OCI-LY3 (cell line): ENCODE results near the gene MCU.

Source experiments
- H2AFZ ChIP-seq: fragments of 200-600, 300-600 bp; shearing (Covaris generic); 2 replicates; pipeline ENCODE4 v1.6.0; 2014; ENCODE audit warnings: antibody characterized with exemption, low read depth, low read length
- H3K27ac ChIP-seq: fragments of 200-600, 300-600 bp; sonication (generic); 2 replicates; pipeline ENCODE4 v1.5.1; 2014; ENCODE audit warnings: mild to moderate bottlenecking, low read length, moderate library complexity, mixed read lengths
- H3K27me3 ChIP-seq: fragments of 200-600, 300-600 bp; sonication (generic); 2 replicates; pipeline ENCODE4 v1.6.1; 2014; ENCODE audit warnings: low read depth, low read length, mixed read lengths
- H3K36me3 ChIP-seq: fragments of 200-600, 300-600 bp; sonication (generic); replicated peaks from 2 replicates; pipeline ENCODE3; 2014; ENCODE audit warnings: low read depth, low read length, mixed read lengths
- H3K4me1 ChIP-seq: fragments of 300-600, 200-600 bp; sonication (generic); 2 replicates; pipeline ENCODE4 v1.6.1; 2014; ENCODE audit warnings: low read length, mixed read lengths
- H3K4me2 ChIP-seq: fragments of 200-600, 300-600 bp; sonication (generic); 2 replicates; pipeline ENCODE4 v1.6.1; 2014; ENCODE audit warnings: low read length, mixed read lengths
- H3K4me3 ChIP-seq: fragments of 300-600, 200-600 bp; sonication (generic); 2 replicates; pipeline ENCODE4 v1.5.1; 2014; ENCODE audit warnings: antibody characterized with exemption, mild to moderate bottlenecking, low read length, moderate library complexity
- H3K79me2 ChIP-seq: fragments of 300-600, 200-600 bp; shearing (Covaris generic); 2 replicates; pipeline ENCODE4 v1.6.1; 2014; ENCODE audit warnings: mild to moderate bottlenecking, low read length, mixed read lengths
- H3K9ac ChIP-seq: fragments of 300-600, 200-600 bp; shearing (Covaris generic); 2 replicates; pipeline ENCODE4 v1.6.0; 2014; ENCODE audit warnings: mild to moderate bottlenecking, low read length, moderate library complexity
- H3K9me3 ChIP-seq: fragments of 200-600, 300-600 bp; shearing (Covaris generic); 2 replicates; pipeline ENCODE4 v1.6.1; 2014; ENCODE audit warnings: low read length, mixed read lengths; ENCODE audit not compliant: insufficient read depth
- H4K20me1 ChIP-seq: fragments of 200-600, 300-600 bp; sonication (generic); 2 replicates; pipeline ENCODE4 v1.6.1; 2016; ENCODE audit warnings: low read length, mixed read lengths; ENCODE audit not compliant: insufficient read depth
- EZH2phosphoT487 ChIP-seq: fragments of 200-600 bp; shearing (Covaris generic); IDR thresholded peaks from 2 replicates; pipeline ENCODE4 v1.6.1; 2018; ENCODE audit warnings: antibody characterized with exemption, mixed run types, low read depth
- TF ChIP-seq, protein P1 (sequence below): fragments of 200-600, 300-600 bp; sonication (generic); IDR thresholded peaks from 2 replicates; pipeline ENCODE4 v1.5.1; 2014; ENCODE audit warnings: antibody characterized with exemption, low read length, low read depth

Gene MCU

DNA sequence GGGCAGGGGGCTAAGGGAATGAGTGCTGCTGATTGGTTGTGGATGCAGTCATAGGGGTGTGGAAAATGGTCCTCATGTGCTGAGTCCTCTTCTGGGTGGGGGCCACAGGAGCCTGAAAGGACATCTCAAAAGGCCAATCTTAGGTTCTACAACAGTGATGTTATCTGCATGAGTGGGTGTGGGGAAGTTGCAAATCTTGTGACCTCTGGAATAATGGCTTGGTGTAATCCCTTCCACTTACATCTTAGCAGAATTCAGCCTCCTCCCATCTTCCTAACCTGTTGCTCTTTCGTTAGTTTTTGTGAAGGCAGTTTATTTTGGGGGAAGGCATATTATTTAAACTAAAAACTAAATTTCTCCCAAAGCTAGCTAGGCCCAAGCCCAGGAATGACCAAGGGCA, 159.6 kb downstream of the MCU start:
- H2AFZ ChIP-seq: no peak overlapping the region
- no peaks in the 10 kb centered on the region for H4K20me1 ChIP-seq
- H3K36me3 ChIP-seq: no peaks in the 10 kb centered on the region
- no peak overlapping the region for H3K9ac ChIP-seq
- H3K27me3 ChIP-seq: no peaks in the 10 kb centered on the region
- H3K4me2 ChIP-seq: no peak overlapping the region
- no peak overlapping the region for H3K4me3 ChIP-seq
- TF ChIP-seq, protein P1, sequence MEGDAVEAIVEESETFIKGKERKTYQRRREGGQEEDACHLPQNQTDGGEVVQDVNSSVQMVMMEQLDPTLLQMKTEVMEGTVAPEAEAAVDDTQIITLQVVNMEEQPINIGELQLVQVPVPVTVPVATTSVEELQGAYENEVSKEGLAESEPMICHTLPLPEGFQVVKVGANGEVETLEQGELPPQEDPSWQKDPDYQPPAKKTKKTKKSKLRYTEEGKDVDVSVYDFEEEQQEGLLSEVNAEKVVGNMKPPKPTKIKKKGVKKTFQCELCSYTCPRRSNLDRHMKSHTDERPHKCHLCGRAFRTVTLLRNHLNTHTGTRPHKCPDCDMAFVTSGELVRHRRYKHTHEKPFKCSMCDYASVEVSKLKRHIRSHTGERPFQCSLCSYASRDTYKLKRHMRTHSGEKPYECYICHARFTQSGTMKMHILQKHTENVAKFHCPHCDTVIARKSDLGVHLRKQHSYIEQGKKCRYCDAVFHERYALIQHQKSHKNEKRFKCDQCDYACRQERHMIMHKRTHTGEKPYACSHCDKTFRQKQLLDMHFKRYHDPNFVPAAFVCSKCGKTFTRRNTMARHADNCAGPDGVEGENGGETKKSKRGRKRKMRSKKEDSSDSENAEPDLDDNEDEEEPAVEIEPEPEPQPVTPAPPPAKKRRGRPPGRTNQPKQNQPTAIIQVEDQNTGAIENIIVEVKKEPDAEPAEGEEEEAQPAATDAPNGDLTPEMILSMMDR: no peak
- TF ChIP-seq EZH2phosphoT487: no peak
- no peaks in the 10 kb centered on the region for H3K79me2 ChIP-seq
- H3K27ac ChIP-seq: no peak overlapping the region
- H3K4me1 ChIP-seq: no peaks in the 10 kb centered on the region
- H3K9me3 ChIP-seq: no peaks in the 10 kb centered on the region

DNA sequence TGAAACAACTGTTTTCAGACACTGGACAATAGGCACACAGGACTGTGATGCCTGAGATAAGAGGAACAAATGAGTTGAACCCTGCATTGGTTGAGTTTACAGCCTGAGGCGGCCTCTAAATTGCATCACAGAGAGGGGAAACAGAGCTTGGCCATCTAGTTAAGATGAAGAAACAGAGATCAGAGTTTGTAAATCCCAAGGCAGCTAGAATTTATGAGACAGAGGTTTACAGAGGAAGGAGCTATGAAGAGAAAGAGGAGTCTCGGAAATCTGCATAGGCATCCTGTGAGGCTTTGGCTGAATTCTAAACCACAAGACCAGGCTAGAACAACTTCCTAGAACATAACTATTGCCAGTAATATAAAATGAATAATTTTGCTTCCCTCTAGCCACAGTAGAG, 160.6 kb downstream of the MCU start:
- Histone ChIP-seq H3K27ac (no peak overlapping the region), H2AFZ (no peak overlapping the region), H3K4me3 (no peak overlapping the region), H3K36me3 (no peaks in the 10 kb centered on the region), H3K9me3 (no peaks in the 10 kb centered on the region), H3K4me2 (no peak overlapping the region), H3K79me2 (no peaks in the 10 kb centered on the region), H4K20me1 (no peaks in the 10 kb centered on the region), H3K27me3 (no peaks in the 10 kb centered on the region), H3K4me1 (no peaks in the 10 kb centered on the region), H3K9ac (no peak overlapping the region)
- TF ChIP-seq, protein P1: no peak

DNA sequence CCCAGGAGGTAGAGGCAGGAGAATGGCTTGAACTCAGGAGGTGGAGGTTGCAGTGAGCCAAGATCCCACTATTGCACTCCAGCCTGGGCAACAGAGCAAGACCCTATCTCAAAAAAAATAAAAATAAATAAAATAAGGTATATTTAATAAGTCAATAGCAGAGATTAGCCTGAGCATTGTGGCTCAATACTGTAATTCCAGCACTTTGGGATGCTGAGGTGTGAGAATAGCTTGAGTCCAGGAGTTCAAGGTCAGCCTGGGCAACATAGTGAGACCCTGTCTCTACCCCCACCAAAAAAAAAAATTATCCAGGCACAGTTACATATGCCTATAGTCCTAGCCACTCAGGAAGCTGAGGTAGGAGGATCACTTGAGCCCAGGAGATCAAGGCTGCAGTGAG, 163.2 kb downstream of the MCU start:
- no peaks in the 10 kb centered on the region for H3K9me3 ChIP-seq
- H3K4me1 ChIP-seq: no peaks in the 10 kb centered on the region
- no peaks in the 10 kb centered on the region for H3K36me3 ChIP-seq
- no peak overlapping the region for H3K4me2 ChIP-seq
- H4K20me1 ChIP-seq: no peaks in the 10 kb centered on the region
- no peak overlapping the region for H3K4me3 ChIP-seq
- TF ChIP-seq, protein P1: no peak
- TF ChIP-seq EZH2phosphoT487: no peak
- H3K27me3 ChIP-seq: no peaks in the 10 kb centered on the region
- H2AFZ ChIP-seq: no peak overlapping the region
- H3K9ac ChIP-seq: no peak overlapping the region
- no peaks in the 10 kb centered on the region for H3K79me2 ChIP-seq
- no peak overlapping the region for H3K27ac ChIP-seq

DNA sequence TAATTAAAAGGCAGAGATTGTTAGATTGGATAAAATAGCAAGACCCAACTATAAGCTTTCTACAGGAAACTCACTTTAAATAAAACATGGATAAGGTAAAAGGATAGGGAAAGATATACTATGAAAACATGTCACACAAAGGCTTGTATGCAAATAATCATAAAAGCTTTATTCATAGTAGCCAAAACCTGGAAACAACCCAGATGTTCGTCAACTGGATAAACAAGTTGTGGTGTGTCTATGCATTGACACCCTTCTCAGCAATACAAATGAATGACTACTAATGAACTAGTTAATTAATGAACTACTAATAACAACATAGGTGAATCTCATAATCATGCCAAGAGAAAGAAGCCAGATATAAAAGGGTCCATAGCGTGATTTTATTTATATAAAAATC, 163.8 kb downstream of the MCU start:
- no peaks in the 10 kb centered on the region for H3K4me1 ChIP-seq
- no peak overlapping the region for H3K4me2 ChIP-seq
- no peak overlapping the region for H3K4me3 ChIP-seq
- H3K9ac ChIP-seq: no peak overlapping the region
- no peak overlapping the region for H2AFZ ChIP-seq
- no peaks in the 10 kb centered on the region for H4K20me1 ChIP-seq
- no peak overlapping the region for H3K27ac ChIP-seq
- TF ChIP-seq, protein P1: no peak
- TF ChIP-seq EZH2phosphoT487: no peak
- H3K79me2 ChIP-seq: no peaks in the 10 kb centered on the region
- no peaks in the 10 kb centered on the region for H3K36me3 ChIP-seq
- no peaks in the 10 kb centered on the region for H3K27me3 ChIP-seq
- H3K9me3 ChIP-seq: no peaks in the 10 kb centered on the region
